Activated T-helper 9 cell treated with anti-CD3 and anti-CD28 coated beads, Interleukin-2, amount 50 U/mL, for 16 hours (primary cell): ENCODE results near the gene ZC3H7B.

ENCODE experiments used
- DNase-seq: peaks from one replicate; pipeline ENCODE4 v3.0.0-alpha.2; 2020; ENCODE audit warnings: low read depth

Gene ZC3H7B

DNA sequence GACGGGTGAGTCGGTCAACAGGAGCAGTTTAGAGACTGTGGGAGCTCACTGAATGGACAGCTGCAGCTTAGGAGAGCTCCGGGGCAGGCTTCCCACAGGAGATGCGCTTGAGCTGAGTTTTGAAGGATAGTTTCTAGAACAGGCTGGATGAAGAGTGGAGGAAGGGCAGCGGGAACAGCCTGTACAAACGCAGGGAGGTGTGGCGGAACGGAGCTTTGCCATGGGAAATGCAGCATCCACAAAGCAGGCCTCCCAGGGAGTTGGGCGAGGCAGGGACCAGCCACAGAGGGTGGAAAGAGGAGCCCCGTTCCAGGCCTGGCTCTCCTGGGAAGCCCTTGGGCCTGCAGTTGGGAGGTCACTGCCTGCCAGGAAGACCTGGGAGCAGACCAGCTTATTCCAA, 53.7 kb downstream of the ZC3H7B start:
- DNase-seq: no peak

DNA sequence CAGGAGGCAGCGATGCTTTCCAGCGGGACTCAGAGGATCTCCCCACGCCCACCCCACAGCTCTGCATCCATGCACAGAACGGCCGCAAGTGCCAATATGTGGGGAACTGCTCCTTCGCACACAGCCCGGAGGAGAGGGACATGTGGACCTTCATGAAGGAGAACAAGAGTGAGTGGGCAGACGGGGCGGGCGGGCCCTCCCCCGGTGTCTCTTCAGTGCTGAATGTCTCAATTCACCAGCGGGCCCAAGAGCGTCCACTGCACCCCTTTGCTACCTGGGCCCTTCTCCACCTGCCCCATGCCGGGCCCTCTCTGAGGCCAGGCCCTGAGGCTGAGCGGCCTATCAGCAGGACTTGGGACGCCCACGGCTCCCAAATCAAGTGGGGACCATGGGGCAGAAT, 54.6 kb downstream of the ZC3H7B start:
- no peak for DNase-seq

GRCh38 chr22:41356430-41357028, 55.2 kb downstream of the ZC3H7B start:
- no peak for DNase-seq

DNA sequence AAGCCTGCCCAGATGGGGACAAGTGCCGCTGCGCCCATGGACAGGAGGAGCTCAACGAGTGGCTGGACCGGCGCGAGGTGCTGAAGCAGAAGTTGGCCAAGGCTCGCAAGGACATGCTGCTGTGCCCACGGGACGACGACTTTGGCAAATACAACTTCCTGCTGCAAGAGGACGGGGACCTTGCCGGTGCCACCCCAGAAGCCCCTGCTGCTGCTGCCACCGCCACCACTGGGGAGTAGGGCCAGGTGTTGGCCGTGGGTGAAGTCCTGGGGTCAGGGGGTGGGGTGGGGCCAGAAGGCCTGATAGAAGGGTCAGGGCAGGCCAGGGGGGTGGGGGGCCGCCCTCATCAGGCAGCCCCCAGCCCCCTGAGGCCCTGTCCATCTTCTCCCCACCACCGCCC, 55.9 kb downstream of the ZC3H7B start:
- no peak for DNase-seq

DNA sequence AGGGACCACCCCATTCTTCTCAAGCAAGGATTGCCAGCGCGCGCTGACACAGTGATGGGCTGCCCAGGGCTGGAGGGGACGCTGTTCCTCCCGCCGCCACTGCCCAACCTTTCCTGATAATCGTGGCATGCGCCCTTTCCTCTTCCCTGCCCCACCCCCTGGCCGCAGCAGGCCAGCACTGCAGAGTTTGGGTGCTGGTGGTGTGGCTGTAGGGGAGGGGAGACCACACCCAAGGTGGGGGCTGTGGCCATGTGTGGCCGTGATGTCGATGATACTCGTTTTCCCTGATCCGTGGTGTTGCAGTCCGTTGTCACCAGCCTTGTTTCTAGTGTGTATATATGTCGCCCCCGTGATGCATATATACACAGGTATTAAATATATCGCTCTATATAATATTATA, 57.6 kb downstream of the ZC3H7B start:
- DNase-seq: no peak

DNA sequence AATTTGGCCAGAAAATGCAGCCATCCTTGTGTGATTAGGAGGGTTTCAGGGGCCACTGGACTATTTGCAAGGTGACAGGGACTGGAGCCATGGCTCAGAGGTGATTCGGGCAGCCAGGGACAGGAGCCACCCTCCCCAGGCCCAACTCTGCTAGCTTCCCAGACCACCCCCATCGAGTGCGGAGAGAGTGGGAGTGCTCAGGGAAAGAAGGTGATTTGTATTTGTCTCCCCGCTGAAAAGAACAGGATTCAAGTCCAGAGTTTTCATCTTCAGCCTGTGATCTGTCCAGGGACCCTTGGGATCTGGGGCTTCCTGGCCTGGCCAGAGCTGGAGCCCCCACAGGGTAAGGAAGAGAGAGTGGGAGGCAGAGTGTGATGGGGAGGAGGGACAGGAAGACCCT, 58.1 kb downstream of the ZC3H7B start:
- DNase-seq: no peak

GRCh38 chr22:41360126-41360525, 58.8 kb downstream of the ZC3H7B start:
- DNase-seq: no peak

GRCh38 chr22:41361716-41362310, 60.5 kb downstream of the ZC3H7B start:
- DNase-seq: no peak

- no peak for DNase-seq
Observed at GRCh38 chr22:41362615-41363014, 61.3 kb downstream of the ZC3H7B start.

DNA sequence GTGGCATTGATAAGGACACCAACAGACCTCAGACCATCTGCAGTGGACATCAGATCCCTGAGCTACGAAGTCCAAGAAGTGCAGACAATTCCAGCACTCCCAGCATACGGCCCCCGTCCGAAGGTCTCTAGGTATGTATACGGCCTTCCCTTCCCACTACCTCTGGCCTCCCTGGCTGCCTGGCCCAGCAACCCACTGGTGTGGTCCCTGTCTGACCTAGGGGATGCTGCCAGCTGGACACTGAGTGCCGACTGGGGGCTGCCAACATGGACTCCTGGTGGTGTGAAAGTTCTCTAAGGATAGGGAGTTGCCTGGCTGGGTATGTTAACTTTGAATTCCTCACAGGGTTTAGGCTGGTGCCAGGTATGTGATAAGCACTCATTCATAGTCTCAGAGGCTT, 62.9 kb downstream of the ZC3H7B start:
- DNase-seq: no peak

- DNase-seq: no peak
Observed at GRCh38 chr22:41364955-41365354, 63.6 kb downstream of the ZC3H7B start.

DNA sequence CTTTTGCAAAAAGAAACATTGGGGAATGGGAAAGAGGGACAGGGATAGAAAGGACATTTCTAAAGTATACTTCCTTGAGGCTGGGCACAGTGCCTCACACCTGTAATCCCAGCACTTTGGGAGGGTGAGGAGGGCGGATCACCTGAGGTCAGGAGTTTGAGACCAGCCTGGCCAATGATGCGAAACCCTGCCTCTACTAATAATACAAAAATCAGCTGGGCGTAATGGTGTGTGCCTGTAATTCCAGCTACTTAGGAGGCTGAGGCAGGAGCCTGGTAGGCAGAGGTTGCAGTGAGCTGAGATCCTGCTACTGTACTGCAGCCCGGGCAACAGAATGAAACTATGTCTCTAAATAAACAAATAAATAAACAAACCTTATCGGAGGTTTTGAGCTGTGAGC, 64.1 kb downstream of the ZC3H7B start:
- no peak for DNase-seq

GRCh38 chr22:41366323-41367029, 65.2 kb downstream of the ZC3H7B start:
- DNase-seq: no peak

DNA sequence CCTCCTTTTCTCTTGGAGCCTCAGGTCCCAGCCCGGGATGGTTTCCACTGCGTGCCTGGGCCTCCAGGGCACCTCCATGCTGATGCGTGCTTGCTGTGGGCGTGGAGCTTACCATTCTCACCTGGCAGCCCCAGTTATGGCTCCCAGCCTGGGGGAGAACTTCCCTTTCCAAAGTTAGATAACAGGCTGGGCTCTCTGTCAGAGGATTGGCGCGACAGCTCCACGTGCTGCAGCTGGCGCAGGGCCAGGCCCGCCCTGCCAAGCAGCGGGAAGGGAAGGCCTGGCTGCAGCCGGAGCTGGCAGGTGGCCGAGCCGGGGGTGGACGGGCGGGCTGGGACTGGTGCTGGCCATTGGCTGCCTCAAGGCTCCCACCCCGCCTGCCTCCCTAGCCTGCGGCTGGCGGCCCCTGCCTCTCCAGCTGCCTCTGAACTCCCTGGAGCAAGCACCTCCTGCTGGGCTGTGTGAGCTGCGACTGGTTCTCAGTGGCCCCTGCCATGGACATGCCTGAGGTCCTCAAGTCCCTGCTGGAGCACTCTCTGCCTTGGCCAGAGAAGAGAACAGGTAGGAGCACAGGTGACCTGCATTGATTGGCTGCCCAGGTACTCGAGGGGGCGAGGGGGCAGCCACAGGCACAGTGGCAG, 65.8 kb downstream of the ZC3H7B start:
- no peak for DNase-seq

DNA sequence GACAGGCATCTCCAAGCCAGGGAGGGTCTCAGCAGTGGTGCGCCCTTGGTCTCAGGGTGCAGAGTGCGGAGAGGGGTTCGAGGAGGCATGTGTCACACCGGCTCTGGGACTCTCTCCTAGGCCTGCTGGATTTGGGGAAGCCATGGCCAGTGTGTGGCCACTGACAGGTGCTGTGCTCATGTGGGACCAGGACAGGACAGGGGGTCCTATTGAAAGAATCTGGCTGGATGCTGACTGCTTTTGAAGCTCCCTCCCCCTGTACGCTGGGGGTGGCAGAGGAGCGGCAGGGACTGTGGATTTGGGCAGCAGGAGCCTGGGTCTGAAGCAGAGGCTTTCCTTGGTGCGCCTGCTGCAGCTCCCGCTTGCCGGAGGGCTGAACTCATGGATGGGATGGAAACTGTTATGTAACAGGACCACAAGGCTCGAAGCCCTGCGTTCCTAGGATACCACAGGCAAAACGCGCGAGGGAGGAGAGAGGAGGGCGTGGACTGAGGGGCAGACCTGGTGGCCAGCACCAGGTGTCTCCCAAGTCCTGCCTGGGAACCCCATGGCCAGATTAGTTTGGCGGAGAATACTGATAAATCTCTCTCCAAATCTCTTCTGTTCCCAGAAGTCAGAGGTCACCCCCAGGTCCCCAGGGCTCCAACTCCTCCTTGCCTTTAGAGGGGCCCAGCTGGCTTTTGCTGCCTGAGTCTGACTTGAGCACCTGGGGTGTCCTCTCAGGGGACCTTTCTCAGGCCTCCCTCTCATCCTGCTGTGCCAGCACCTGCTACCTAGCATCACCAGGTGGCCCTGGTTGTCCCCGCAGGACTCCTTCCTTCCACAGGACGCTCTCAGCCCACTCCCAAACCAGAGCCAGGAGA, 66.6 kb downstream of the ZC3H7B start:
- no peak for DNase-seq

GRCh38 chr22:41368543-41369423, 67.5 kb downstream of the ZC3H7B start:
- no peak for DNase-seq

DNA sequence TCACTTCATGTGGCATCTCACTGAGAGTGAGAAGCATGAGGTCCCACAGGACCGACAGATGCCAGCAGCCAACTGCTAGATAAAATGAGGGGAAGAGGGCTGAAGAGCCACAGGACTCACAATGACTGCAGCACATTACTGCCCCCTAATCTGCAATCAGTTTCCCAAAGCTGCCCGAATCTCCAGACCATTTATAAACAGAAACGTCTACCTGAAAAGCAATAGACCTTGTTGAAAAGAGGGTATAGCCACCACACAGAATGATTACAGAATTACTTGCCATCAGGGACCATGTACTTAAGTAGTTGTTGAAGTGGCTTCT, 68.1 kb downstream of the ZC3H7B start:
- no peak for DNase-seq

DNA sequence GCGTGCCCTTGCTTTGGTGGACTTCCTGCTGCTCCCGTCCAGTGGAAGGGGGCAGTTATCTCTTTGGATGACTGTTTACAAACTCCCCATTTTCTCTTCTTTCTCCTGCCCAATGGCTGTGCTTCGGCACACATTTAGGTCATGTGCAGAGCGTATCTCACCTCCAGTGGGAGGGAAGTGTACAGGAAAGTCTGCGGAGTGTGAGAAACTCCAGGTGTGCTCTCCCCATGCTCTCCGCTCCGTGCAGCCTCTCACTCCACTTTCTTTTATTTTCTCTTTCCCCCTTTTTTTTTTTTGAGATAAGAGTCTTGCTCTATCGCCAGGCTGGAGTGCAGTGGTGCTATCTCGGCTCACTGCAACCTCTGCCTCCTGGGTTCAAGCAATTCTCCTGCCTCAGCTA, 68.5 kb downstream of the ZC3H7B start:
- DNase-seq: no peak

- no peak for DNase-seq
Observed at GRCh38 chr22:41377846-41378245, 76.5 kb downstream of the ZC3H7B start.

- DNase-seq: no peak
Observed at GRCh38 chr22:41380993-41381328, 79.6 kb downstream of the ZC3H7B start.

- peak; percentile 97 for DNase-seq
Observed at GRCh38 chr22:41381329-41382097, 80.2 kb downstream of the ZC3H7B start, which contains the start of gene TEF. TSS of gene TEF (plus strand) at chr22:41381942. CDS start at chr22:41382045, 103 bp downstream.
